Activated CD8-positive, alpha-beta memory T cell treated with anti-CD3 and anti-CD28 coated beads for 36 hours (primary cell): ENCODE measurements around the gene SLC35B1. TPM values are rescaled to one million over a fixed set of nuclear protein-coding genes. Genes with fewer than 3 reads are reported as not detected.

Experiments
- CTCF ChIA-PET: fragments of 350-600 bp; sonication (Branson Sonifier 250); formaldehyde crosslinking; loops from one replicate; lab custom pipeline; 2021; ENCODE audit warnings: antibody characterized with exemption; lab: Charles Lee
- POLR2A ChIA-PET: fragments of 350-600 bp; sonication (Branson Sonifier 250); formaldehyde crosslinking; loops from one replicate; lab custom pipeline; 2021; ENCODE audit warnings: antibody characterized with exemption; lab: Charles Lee
- total RNA-seq, 2 experiments: library from RNA; stranded (reverse); gene quantifications; one replicate each; pipeline ENCODE4 v1.2.3, GENCODE V29; 2021

SLC35B1 gene
- total RNA-seq, 2 experiments from 2014 or later: 74.7 to 79.0 TPM

GRCh38 chr17:49716668-49717364, 9.1 kb upstream of the SLC35B1 start:
- ChIA-PET CTCF (interaction anchor here (0.6 to 4.2 kb wide), 9 partner anchors 9 to 182 kb away, joined by 3 to 18 read pairs (median 5); partner anchors contain the start of gene SLC35B1), POLR2A (interaction anchor here (1.0 to 3.5 kb wide), 5 partner anchors 13 to 72 kb away, joined by 3 to 23 read pairs (median 13); partner anchors contain the start of genes FAM117A and KAT7)

DNA sequence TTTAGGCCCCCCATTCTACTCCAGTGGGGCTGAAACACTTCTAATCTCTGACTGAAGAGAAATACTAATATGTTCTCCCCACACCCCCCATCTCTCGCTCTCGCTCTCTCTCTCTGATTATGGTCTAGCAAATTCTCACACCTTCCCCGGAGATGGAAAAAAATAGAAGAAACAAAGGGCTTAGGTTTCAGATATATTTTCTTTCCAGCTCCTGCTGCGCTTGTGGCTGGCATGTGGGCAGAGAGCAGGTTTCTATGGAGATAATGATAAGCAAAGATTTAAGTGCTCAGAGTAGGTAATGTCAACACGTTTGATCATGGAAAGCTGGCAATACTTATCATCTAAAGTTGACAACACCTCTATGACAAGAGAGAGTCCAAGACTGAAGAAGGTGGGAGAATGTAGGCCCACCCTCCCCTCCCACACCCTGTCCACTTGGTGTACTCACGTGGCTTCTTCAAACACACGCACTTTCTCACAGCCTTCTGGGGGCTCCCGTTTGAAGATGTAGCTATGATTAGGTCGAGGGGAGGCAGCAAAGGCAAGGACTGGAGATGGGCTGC, 8.0 kb upstream of the SLC35B1 start:
- ChIA-PET CTCF (interaction anchor here (0.8 to 4.2 kb wide), 16 partner anchors 8 to 160 kb away, joined by 3 to 18 read pairs (median 4); partner anchors contain the start of gene SLC35B1), POLR2A (interaction anchor here (0.5 to 3.5 kb wide), 12 partner anchors 15 to 436 kb away, joined by 3 to 23 read pairs (median 6); partner anchors contain the start of genes FAM117A and KAT7)

- CTCF ChIA-PET: interaction anchor here (0.9 to 4.2 kb wide), 16 partner anchors 11 to 159 kb away, joined by 3 to 18 read pairs (median 4); no protein-coding TSS in a partner anchor
- POLR2A ChIA-PET: interaction anchor here (0.5 to 3.5 kb wide), 10 partner anchors 16 to 265 kb away, joined by 3 to 23 read pairs (median 7); partner anchors contain the start of genes FAM117A and KAT7
Observed at GRCh38 chr17:49715216-49715615, 7.5 kb upstream of the SLC35B1 start.

GRCh38 chr17:49708515-49709183, 885 bp upstream of the SLC35B1 start:
- CTCF ChIA-PET: interaction anchor here (0.6 to 5.1 kb wide), 19 partner anchors 8 to 297 kb away, joined by 3 to 45 read pairs (median 6); partner anchors contain the start of genes FAM117A, KAT7 and SPOP
- POLR2A ChIA-PET: interaction anchor here (0.6 to 2.1 kb wide), 5 partner anchors 40 to 448 kb away, joined by 3 to 12 read pairs (median 3); partner anchors contain the start of genes FAM117A and KAT7

GRCh38 chr17:49707246-49707607, 537 bp downstream of the SLC35B1 start:
- ChIA-PET POLR2A (interaction anchor here (0.6 to 1.8 kb wide), 4 partner anchors 20 to 141 kb away, joined by 3 to 12 read pairs (median 3); partner anchors contain the start of gene KAT7), CTCF (interaction anchor here (1.0 to 5.1 kb wide), 10 partner anchors 9 to 137 kb away, joined by 3 to 45 read pairs (median 8); partner anchors contain the start of genes KAT7 and NXPH3)

GRCh38 chr17:49705254-49705653, 2.5 kb downstream of the SLC35B1 start:
- CTCF ChIA-PET: interaction anchor here (1.2 to 2.7 kb wide), 3 partner anchors 61 to 138 kb away, joined by 3 to 14 read pairs (median 10); no protein-coding TSS in a partner anchor

DNA sequence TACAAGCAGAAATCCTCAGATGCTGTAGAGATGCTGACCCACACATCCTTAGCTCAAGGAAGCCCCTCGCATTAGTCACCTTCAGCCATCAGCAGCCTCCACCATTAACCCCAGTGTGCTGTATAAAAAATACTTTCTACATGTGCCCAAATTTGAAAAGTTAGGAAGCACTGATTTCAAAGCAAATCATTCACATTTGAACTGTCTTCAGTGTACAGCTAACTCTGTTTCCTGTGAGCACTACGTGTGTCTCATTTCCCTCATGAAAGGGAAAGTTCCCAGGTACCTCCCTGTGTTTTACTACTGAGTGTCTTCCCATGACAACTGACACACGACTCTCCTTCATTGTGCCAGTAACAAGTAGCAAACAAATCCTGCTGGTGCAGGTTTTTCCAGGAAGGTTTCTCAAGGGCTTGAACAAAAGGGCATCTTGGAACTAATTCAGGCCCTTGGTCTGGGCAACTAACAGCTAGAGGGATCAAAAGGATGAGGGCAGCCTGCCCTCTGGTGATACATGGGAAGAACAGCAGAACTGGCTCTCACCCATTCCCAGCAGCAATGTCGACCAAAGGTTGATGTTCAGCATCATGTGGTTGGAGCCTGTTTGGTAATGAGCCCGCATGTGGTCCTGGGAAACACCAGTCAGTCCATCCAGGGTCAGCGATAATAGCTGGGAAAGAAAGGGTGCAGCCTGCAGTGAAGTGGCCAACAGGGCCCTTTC, 4.0 kb downstream of the SLC35B1 start:
- POLR2A ChIA-PET: no interaction called here
- CTCF ChIA-PET: interaction anchor here (0.6 to 2.7 kb wide), 8 partner anchors 12 to 804 kb away, joined by 3 to 14 read pairs (median 4); no protein-coding TSS in a partner anchor

More at GRCh38 chr17:49705254-49705653, 2.5 kb downstream of the SLC35B1 start:
- POLR2A ChIA-PET: no interaction called here

- CTCF ChIA-PET: interaction anchor here (1.2 to 6.4 kb wide), 2 partner anchors 7 to 125 kb away, joined by 3 to 45 read pairs; partner anchors contain the start of genes NXPH3 and SLC35B1
- POLR2A ChIA-PET: interaction anchor here (1.1 kb wide), 1 partner anchor 97 kb away, joined by 3 read pairs; no protein-coding TSS in a partner anchor
Observed at GRCh38 chr17:49700960-49701359, 6.8 kb downstream of the SLC35B1 start.

DNA sequence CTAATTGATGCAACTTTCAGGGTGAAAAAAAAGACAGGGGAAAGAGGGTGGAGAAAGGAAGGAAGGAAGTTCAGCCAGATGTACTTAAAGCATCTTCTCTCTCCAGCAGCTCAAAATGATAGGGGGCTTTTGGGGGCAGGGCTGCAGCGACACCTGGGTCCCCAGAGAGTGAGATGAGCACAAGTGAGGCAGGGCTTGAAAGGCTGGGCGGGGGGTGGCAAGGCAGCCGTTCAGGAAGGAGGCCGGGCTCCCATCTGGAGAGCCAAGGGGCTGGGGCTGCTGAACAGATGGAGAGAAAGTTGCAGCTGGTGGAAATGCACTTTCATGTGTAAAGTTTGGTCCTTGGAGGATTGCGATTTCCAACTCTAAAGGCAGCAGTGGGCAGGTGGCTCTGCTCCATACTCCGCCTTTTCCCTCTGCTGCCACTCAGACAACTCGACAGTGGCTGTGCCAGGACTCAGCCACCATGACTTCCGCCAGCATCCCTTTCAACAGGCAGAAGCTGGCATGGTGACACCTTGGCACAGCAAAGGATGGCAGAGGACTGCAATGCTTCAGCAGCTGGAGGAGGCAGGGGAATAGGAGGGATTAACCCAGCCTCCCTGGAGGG, 7.7 kb downstream of the SLC35B1 start:
- POLR2A ChIA-PET: interaction anchor here (1.1 kb wide), 2 partner anchors 72 to 97 kb away, joined by 3 read pairs; no protein-coding TSS in a partner anchor
- CTCF ChIA-PET: interaction anchor here (0.9 to 6.4 kb wide), 4 partner anchors 8 to 144 kb away, joined by 3 to 45 read pairs (median 4); partner anchors contain the start of gene SLC35B1

GRCh38 chr17:49698005-49698404, 9.8 kb downstream of the SLC35B1 start:
- ChIA-PET CTCF (interaction anchor here (1.0 to 7.1 kb wide), 5 partner anchors 10 to 141 kb away, joined by 3 to 106 read pairs (median 24); partner anchors contain the start of gene SLC35B1), POLR2A (interaction anchor here (1.2 kb wide), 1 partner anchor 17 kb away, joined by 4 read pairs; no protein-coding TSS in a partner anchor)

- POLR2A ChIA-PET: interaction anchor here (0.5 to 2.0 kb wide), 9 partner anchors 9 to 420 kb away, joined by 3 to 10 read pairs (median 4); partner anchors contain the start of gene NXPH3
- CTCF ChIA-PET: interaction anchor here (0.7 to 7.1 kb wide), 19 partner anchors 9 to 301 kb away, joined by 3 to 106 read pairs (median 4); partner anchors contain the start of genes SLC35B1 and SPOP
Observed at GRCh38 chr17:49696233-49696761, 11.5 kb downstream of the SLC35B1 start.

DNA sequence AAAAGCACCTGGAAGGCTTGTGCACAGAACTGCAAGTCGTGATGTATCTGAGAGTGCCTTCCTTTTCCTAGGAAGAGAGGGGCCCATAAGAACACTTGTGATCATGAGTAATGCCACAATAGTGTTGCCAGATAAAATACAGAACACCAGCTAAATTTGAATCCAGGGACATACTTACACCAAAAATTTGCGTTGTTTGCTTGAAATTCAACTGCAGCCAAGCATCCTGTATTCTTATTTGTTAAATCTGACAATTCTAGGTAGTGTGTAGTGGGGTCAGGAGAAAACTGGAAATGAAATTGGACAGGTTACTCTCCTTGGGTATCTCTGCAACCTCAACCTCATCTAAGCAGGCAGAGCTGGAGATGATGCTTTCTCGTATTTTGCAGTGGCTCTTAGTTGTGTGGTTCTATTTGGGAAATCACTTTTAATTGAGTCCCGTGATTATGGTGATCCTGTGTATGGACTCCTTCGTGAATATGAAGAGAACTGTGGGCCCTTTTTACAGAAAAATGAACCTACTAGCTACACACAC, 12.0 kb downstream of the SLC35B1 start:
- CTCF ChIA-PET: interaction anchor here (0.7 to 7.1 kb wide), 19 partner anchors 9 to 302 kb away, joined by 3 to 106 read pairs (median 4); partner anchors contain the start of genes SLC35B1 and SPOP
- POLR2A ChIA-PET: interaction anchor here (0.6 to 2.0 kb wide), 8 partner anchors 9 to 128 kb away, joined by 3 to 10 read pairs (median 4); partner anchors contain the start of gene NXPH3

- ChIA-PET POLR2A (interaction anchor here (0.8 to 2.0 kb wide), 2 partner anchors 124 to 127 kb away, joined by 5 read pairs; no protein-coding TSS in a partner anchor), CTCF (interaction anchor here (0.5 to 7.1 kb wide), 18 partner anchors 8 to 303 kb away, joined by 3 to 106 read pairs (median 5); partner anchors contain the start of gene SLC35B1)
Observed at GRCh38 chr17:49694847-49695697, 12.7 kb downstream of the SLC35B1 start.

GRCh38 chr17:49692751-49693150, 15.0 kb downstream of the SLC35B1 start:
- ChIA-PET CTCF (interaction anchor here (1.3 to 7.1 kb wide), 2 partner anchors 117 to 124 kb away, joined by 4 to 106 read pairs; partner anchors contain the start of gene NXPH3), POLR2A (no interaction called here)

DNA sequence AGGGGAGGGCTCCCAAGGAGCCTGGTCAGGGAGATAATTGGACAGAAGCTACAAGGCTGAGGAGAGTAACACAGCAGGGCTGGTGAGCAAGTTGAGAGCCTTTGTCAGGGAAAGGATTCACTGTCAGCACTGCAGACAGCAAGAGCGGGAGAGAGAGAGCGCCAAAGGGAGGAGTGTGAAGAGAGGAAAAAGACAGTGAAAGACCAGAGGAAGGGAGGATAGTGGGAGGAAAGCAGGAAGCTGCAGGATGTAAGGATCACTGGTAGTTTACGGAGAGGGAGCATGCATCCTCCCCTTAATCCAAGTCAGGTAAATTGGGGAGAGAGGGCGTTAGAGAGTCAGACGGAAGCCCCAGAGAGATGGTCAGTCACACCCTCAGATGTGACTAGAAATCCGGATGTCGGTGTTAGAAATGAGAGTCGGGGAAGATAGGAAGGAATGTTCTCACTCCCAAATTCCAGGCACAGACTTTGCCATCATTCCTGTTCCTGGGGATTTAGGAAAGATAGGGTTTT, 16.0 kb downstream of the SLC35B1 start:
- CTCF ChIA-PET: interaction anchor here (1.3 kb wide), 1 partner anchor 116 kb away, joined by 4 read pairs; the partner anchor contains the start of gene NXPH3
- POLR2A ChIA-PET: no interaction called here
